AG04450 (cell line): ENCODE results near the gene ECHDC3. TPM values are rescaled to one million over a fixed set of nuclear protein-coding genes. Genes with fewer than 3 reads are reported as not detected.
A peak's percentile ranks its signal among the peaks of the same experiment; 100 is the strongest.

Experiments
- CTCF ChIA-PET: fragments of 300-600, 350-600 bp; formaldehyde crosslinking; extraction: SDS; loops from one replicate; lab custom pipeline; 2022; ENCODE audit warnings: antibody characterized with exemption, inconsistent platforms; lab: Charles Lee
- POLR2A ChIA-PET: fragments of 350-600 bp; formaldehyde crosslinking; extraction: SDS; loops from one replicate; lab custom pipeline; 2021; ENCODE audit warnings: antibody characterized with exemption, inconsistent platforms; lab: Yijun Ruan, JAX
- DNase-seq: peaks from one replicate; pipeline ENCODE4 v3.0.0-alpha.2; 2011; ENCODE audit warnings: low read depth, low spot score
- H3K27ac ChIP-seq: one replicate; pipeline ENCODE4 v1.5.1; 2012; ENCODE audit warnings: low read depth, low read length, control low read depth
- H3K27me3 ChIP-seq: one replicate; pipeline ENCODE4 v1.6.0; 2012; ENCODE audit warnings: low read length; ENCODE audit not compliant: control insufficient read depth, insufficient read depth
- H3K4me3 ChIP-seq: 2 replicates; pipeline ENCODE4 v1.5.1; 2011; ENCODE audit warnings: mild to moderate bottlenecking, low read depth, low read length, control low read depth
- H3K9me3 ChIP-seq: 2 replicates; pipeline ENCODE4 v1.5.1; 2012; ENCODE audit warnings: low read length; ENCODE audit not compliant: control insufficient read depth, insufficient read depth
- CTCF ChIP-seq: IDR thresholded peaks from 2 replicates; pipeline ENCODE4 v1.5.1; 2011; ENCODE audit warnings: low read depth, low read length, control low read depth, inconsistent platforms
- polyA plus RNA-seq: library from polyadenylated mRNA; depleted of rRNA; stranded (reverse); fragments of >200 nt; gene quantifications from 2 replicates; pipeline ENCODE4 v1.2.3, GENCODE V29; 2011

Gene ECHDC3
- polyA plus RNA-seq, 1 experiment: 1.3 TPM

GRCh38 chr10:11756766-11757315 lies 14.7 kb downstream of the ECHDC3 start:
- peaks cover 3% of the 10 kb centered on the region for H3K27me3 ChIP-seq
- CTCF ChIA-PET: interaction anchor here (0.7 to 6.2 kb wide), 16 partner anchors 9 to 333 kb away, joined by 3 to 128 read pairs (median 4); no protein-coding TSS in a partner anchor
- H3K4me3 ChIP-seq: no peak overlapping the region
- no peak for TF ChIP-seq CTCF
- POLR2A ChIA-PET: no interaction called here
- DNase-seq: no peak
- H3K9me3 ChIP-seq: peaks cover 4% of the 10 kb centered on the region; the same call in 1 of the 2 replicates
- H3K27ac ChIP-seq: no peak overlapping the region

- POLR2A ChIA-PET: no interaction called here
- peak overlapping the region; percentile 21 for H3K27ac ChIP-seq
Observed at GRCh38 chr10:11757454-11757820, 15.3 kb downstream of the ECHDC3 start.

GRCh38 chr10:11757821-11758463 lies 15.8 kb downstream of the ECHDC3 start:
- H3K4me3 ChIP-seq: no peak overlapping the region
- peaks cover 3% of the 10 kb centered on the region for H3K27me3 ChIP-seq
- DNase-seq: peak; percentile 43
- H3K9me3 ChIP-seq: peaks cover 4% of the 10 kb centered on the region; the same call in 1 of the 2 replicates
- POLR2A ChIA-PET: no interaction called here
- CTCF ChIA-PET: interaction anchor here (0.6 to 6.2 kb wide), 48 partner anchors 8 to 339 kb away, joined by 3 to 128 read pairs (median 4); no protein-coding TSS in a partner anchor
- H3K27ac ChIP-seq: peak overlapping the region; percentile 21
- TF ChIP-seq CTCF: peak; percentile 96

More at GRCh38 chr10:11757454-11757820, 15.3 kb downstream of the ECHDC3 start:
- peaks cover 3% of the 10 kb centered on the region for H3K27me3 ChIP-seq
- CTCF ChIA-PET: interaction anchor here (0.7 to 6.2 kb wide), 34 partner anchors 9 to 338 kb away, joined by 3 to 128 read pairs (median 4); no protein-coding TSS in a partner anchor
- no peak for TF ChIP-seq CTCF
- H3K9me3 ChIP-seq: peaks cover 4% of the 10 kb centered on the region; the same call in 1 of the 2 replicates
- peak; percentile 32 for DNase-seq
- H3K4me3 ChIP-seq: no peak overlapping the region

GRCh38 chr10:11758527-11759236 lies 16.5 kb downstream of the ECHDC3 start:
- POLR2A ChIA-PET: no interaction called here
- CTCF ChIA-PET: interaction anchor here (0.6 to 6.2 kb wide), 43 partner anchors 8 to 340 kb away, joined by 3 to 128 read pairs (median 4); no protein-coding TSS in a partner anchor
- H3K4me3 ChIP-seq: no peak overlapping the region
- H3K27me3 ChIP-seq: peaks cover 3% of the 10 kb centered on the region
- no peak for DNase-seq
- 0 out of 2 replicates have a peak, but pooled peaks have one; percentile 3 for TF ChIP-seq CTCF
- H3K9me3 ChIP-seq: peaks cover 4% of the 10 kb centered on the region; the same call in 1 of the 2 replicates
- H3K27ac ChIP-seq: no peak overlapping the region
